Measurements from ENCODE around the gene C6orf89. TPM values are rescaled to one million over a fixed set of nuclear protein-coding genes. Genes with fewer than 3 reads are reported as not detected.

The C6orf89 gene
- total and polyA plus RNA-seq, 2 experiments from 2014 or later, result 73.8 to 84.0 TPM

DNA sequence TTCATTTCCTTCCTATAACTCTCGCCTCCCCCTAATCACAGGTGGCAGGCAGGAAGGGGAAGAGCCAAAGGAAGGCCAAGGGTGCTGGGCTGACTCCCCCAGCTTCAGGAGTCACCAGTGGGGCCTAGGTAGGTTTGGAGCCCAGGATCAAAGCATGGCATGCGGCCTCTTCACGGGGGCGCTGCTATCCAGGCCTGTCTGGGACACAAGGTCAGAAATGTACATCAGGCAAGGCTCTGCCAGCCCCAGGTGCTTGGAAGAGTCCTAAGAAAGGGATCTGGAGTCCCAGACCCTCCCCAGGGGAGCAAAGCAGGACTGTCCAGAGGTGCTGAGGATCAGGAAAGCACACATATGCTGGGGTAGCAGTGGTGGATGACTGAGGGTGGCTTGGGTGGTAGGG, 79.2 kb downstream of the C6orf89 start:
- H3K79me2 ChIP-seq (ENCODE audit: insufficient read depth), result no peaks in the 10 kb centered on the region
- H4K20me1 ChIP-seq (ENCODE audit: insufficient read depth), result no peaks in the 10 kb centered on the region
- H3K4me3 ChIP-seq, result no peak overlapping the region
- TF ChIP-seq EZH2 (IDR thresholded peaks at IDR 0.05; ENCODE audit: insufficient read depth, poor library complexity, severe bottlenecking) (no peak), EZH2phosphoT487 (IDR thresholded peaks at IDR 0.05; ENCODE audit: insufficient read depth, low read depth) (no peak)
- peaks cover 48% of the 10 kb centered on the region for H3F3A ChIP-seq (ENCODE audit: insufficient read depth)
- H3K9me3 ChIP-seq (ENCODE audit: low read depth), result no peaks in the 10 kb centered on the region
- WGBS, 2 experiments (ENCODE audit: low coverage in 1 of 2, low lambda C conversion rate in 2 of 2, missing lambda C conversion rate in 2 of 2), result 81 to 84% methylated on average over 4 of the region's 4 CpGs
- H2AFZ ChIP-seq, result no peak overlapping the region
- H3K4me1 ChIP-seq (ENCODE audit: insufficient read depth), result peaks cover 12% of the 10 kb centered on the region
- in situ Hi-C loops (cut with MboI), result no loop called here
- H3K27me3 ChIP-seq (replicated peaks; ENCODE audit: insufficient read depth), result no peaks in the 10 kb centered on the region
- no peak overlapping the region for H3K4me2 ChIP-seq (ENCODE audit: unreplicated experiment)
- no peak overlapping the region for H3K27ac ChIP-seq
- H3K9ac ChIP-seq, result no peak overlapping the region
- no peaks in the 10 kb centered on the region for H3K9me2 ChIP-seq (ENCODE audit: insufficient read depth)
- peaks cover 28% of the 10 kb centered on the region; the same call in 1 of the 2 replicates for H3K36me3 ChIP-seq (ENCODE audit: low read depth)
- no peak for DNase-seq

DNA sequence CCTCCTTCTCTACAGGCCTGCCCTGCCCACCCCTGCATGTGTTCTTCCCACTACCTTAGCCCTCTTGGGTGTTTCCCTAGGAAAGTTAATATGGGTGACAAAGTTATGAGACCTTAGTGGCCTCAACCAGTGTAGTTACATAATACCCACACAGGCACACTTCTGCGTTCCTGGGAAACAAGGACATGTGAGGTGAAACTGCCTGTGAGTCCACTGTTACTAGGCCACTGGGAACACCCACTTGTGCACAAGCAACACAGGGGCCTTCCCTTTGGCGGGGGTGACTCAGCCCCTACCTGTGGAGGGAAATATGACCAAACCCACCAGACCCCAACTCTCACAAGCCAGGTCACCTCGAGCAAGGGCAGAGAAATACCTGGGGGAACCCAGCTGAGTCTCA, 81.5 kb downstream of the C6orf89 start:
- Histone ChIP-seq H3K27me3 (replicated peaks; ENCODE audit: insufficient read depth) (no peaks in the 10 kb centered on the region), H3K4me3 (no peak overlapping the region), H3K79me2 (ENCODE audit: insufficient read depth) (peaks cover 7% of the 10 kb centered on the region; the same call in 1 of the 2 replicates), H3K9me3 (ENCODE audit: low read depth) (no peaks in the 10 kb centered on the region), H3K9me2 (ENCODE audit: insufficient read depth) (no peaks in the 10 kb centered on the region), H4K20me1 (ENCODE audit: insufficient read depth) (no peaks in the 10 kb centered on the region), H3K36me3 (ENCODE audit: low read depth) (peaks cover 38% of the 10 kb centered on the region), H3F3A (ENCODE audit: insufficient read depth) (peaks cover 46% of the 10 kb centered on the region), H2AFZ (no peak overlapping the region), H3K4me1 (ENCODE audit: insufficient read depth) (no peaks in the 10 kb centered on the region), H3K4me2 (ENCODE audit: unreplicated experiment) (no peak overlapping the region), H3K9ac (no peak overlapping the region), H3K27ac (no peak overlapping the region; the same call in 1 of the 2 replicates)
- TF ChIP-seq EZH2 (IDR thresholded peaks at IDR 0.05; ENCODE audit: insufficient read depth, poor library complexity, severe bottlenecking), result no peak
- TF ChIP-seq EZH2phosphoT487 (IDR thresholded peaks at IDR 0.05; ENCODE audit: insufficient read depth, low read depth), result no peak
- WGBS, 2 experiments (ENCODE audit: low coverage in 1 of 2, low lambda C conversion rate in 2 of 2, missing lambda C conversion rate in 2 of 2), result 73 to 81% methylated on average over 3 of the region's 3 CpGs
- in situ Hi-C loops (cut with MboI), result no loop called here
- no peak for DNase-seq

DNA sequence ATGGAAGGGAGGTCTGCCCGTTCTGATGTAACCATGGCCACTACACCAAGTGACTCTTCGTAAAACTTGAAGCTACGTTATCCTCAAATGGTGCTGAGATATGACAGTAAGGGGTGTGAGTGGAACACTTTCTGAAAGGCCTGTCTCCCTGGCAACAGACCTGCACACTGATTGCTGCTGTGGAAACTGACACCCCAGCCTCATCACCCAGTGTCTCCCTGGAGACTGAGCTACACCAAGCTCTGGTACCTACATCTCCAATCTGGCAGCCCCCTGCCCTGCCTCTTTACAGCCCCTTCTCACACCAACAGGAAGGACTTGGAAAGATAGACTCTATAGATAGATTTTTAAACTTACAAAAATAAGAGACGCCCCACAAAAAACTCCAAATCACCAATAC, 82.0 kb downstream of the C6orf89 start:
- no peak for DNase-seq
- in situ Hi-C loops (cut with MboI), result no loop called here
- Histone ChIP-seq H3K9me3 (ENCODE audit: low read depth) (no peaks in the 10 kb centered on the region), H3K4me3 (no peak overlapping the region), H2AFZ (no peak overlapping the region), H3K79me2 (ENCODE audit: insufficient read depth) (peaks cover 12% of the 10 kb centered on the region; the same call in 1 of the 2 replicates), H3K9ac (no peak overlapping the region), H4K20me1 (ENCODE audit: insufficient read depth) (no peaks in the 10 kb centered on the region), H3K36me3 (ENCODE audit: low read depth) (peaks cover 42% of the 10 kb centered on the region), H3K27ac (no peak overlapping the region), H3K4me2 (ENCODE audit: unreplicated experiment) (no peak overlapping the region), H3K9me2 (ENCODE audit: insufficient read depth) (no peaks in the 10 kb centered on the region), H3F3A (ENCODE audit: insufficient read depth) (peaks cover 46% of the 10 kb centered on the region), H3K27me3 (replicated peaks; ENCODE audit: insufficient read depth) (no peaks in the 10 kb centered on the region), H3K4me1 (ENCODE audit: insufficient read depth) (no peaks in the 10 kb centered on the region)
- TF ChIP-seq EZH2 (IDR thresholded peaks at IDR 0.05; ENCODE audit: insufficient read depth, poor library complexity, severe bottlenecking), result no peak
- TF ChIP-seq EZH2phosphoT487 (IDR thresholded peaks at IDR 0.05; ENCODE audit: insufficient read depth, low read depth), result no peak
- WGBS, 2 experiments (ENCODE audit: low coverage in 1 of 2, low lambda C conversion rate in 2 of 2, missing lambda C conversion rate in 2 of 2), result 59 to 67% methylated on average over 4 of the region's 4 CpGs

DNA sequence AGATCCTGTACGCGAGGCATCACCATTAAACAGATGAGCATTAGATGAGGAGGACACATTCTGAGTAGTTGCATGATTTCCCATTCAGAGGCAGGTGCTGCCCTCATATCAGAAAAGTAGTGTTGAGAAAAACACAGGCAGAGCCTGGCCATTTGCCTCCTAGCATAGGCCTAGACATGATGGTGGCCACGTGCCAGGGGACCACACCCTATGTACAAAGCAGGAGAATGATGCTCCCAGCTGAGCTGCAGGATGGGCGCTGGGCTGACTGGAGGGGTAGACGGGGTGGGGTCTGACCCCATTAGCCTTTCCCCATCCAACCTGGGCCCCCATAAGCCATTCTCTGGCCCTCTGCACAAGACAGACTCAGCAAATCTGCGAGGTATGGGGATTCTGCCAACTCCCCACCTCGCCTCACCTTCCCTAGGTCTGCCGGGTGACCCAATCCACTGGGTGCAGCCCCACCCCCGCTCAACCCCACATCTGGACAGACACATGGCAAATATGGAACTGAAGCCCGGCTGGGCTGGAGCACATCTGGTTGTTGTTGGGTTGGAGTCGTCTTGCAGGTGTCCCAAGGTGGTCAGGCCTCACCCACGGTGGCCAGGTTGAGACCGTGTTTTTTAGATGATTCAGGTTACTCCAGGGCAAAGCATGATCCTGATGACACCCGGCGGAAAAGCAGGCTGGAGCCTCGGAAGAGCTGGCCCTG, 82.7 kb downstream of the C6orf89 start:
- TF ChIP-seq EZH2phosphoT487 (IDR thresholded peaks at IDR 0.05; ENCODE audit: insufficient read depth, low read depth), result no peak
- no peak for TF ChIP-seq EZH2 (IDR thresholded peaks at IDR 0.05; ENCODE audit: insufficient read depth, poor library complexity, severe bottlenecking)
- 68 to 70% methylated on average over 14 to 16 of the region's 16 CpGs for WGBS, 2 experiments (ENCODE audit: low coverage in 1 of 2, low lambda C conversion rate in 2 of 2, missing lambda C conversion rate in 2 of 2)
- Histone ChIP-seq H3K9me3 (ENCODE audit: low read depth) (no peaks in the 10 kb centered on the region), H3K9ac (no peak overlapping the region), H2AFZ (no peak overlapping the region), H3K4me3 (no peak overlapping the region), H3K9me2 (ENCODE audit: insufficient read depth) (no peaks in the 10 kb centered on the region), H4K20me1 (ENCODE audit: insufficient read depth) (no peaks in the 10 kb centered on the region), H3K79me2 (ENCODE audit: insufficient read depth) (peaks cover 17% of the 10 kb centered on the region), H3F3A (ENCODE audit: insufficient read depth) (peaks cover 46% of the 10 kb centered on the region), H3K27ac (no peak overlapping the region), H3K4me2 (ENCODE audit: unreplicated experiment) (no peak overlapping the region), H3K4me1 (ENCODE audit: insufficient read depth) (no peaks in the 10 kb centered on the region), H3K36me3 (ENCODE audit: low read depth) (peaks cover 49% of the 10 kb centered on the region), H3K27me3 (replicated peaks; ENCODE audit: insufficient read depth) (no peaks in the 10 kb centered on the region)
- DNase-seq, result peak; percentile 64
- in situ Hi-C loops (cut with MboI), result no loop called here
